GM18858 (cell line): Measurements from ENCODE around the gene MYO5C.

ENCODE experiments used
- ATAC-seq: cut with Tn5 transposase; IDR thresholded peaks from one replicate; pipeline ENCODE4 v1.9.1; 2021; ENCODE audit not compliant: unreplicated experiment

The MYO5C gene

GRCh38 chr15:52295421-52296001, at the start of gene MYO5C:
MYO5C (minus strand) TSS chr15:52295804; CDS start chr15:52295636, 168 bp downstream.
- no peak for ATAC-seq

- ATAC-seq = no peak
Measured at GRCh38 chr15:52344592-52344991, 49.0 kb upstream of the MYO5C start.

GRCh38 chr15:52343831-52344230, 48.2 kb upstream of the MYO5C start:
- no peak for ATAC-seq

- ATAC-seq = no peak
Measured at GRCh38 chr15:52340093-52340492, 44.5 kb upstream of the MYO5C start.

- ATAC-seq = no peak
Measured at GRCh38 chr15:52338891-52339290, 43.3 kb upstream of the MYO5C start.

GRCh38 chr15:52338058-52338457, 42.5 kb upstream of the MYO5C start:
- ATAC-seq = no peak

- no peak for ATAC-seq
Measured at GRCh38 chr15:52337198-52337853, 41.7 kb upstream of the MYO5C start.

GRCh38 chr15:52336529-52336928, 40.9 kb upstream of the MYO5C start:
- ATAC-seq = no peak

- no peak for ATAC-seq
Measured at GRCh38 chr15:52334491-52335160, 39.0 kb upstream of the MYO5C start.

- ATAC-seq = peak; percentile 82
Measured at GRCh38 chr15:52331490-52332240, 36.1 kb upstream of the MYO5C start.

- no peak for ATAC-seq
Measured at GRCh38 chr15:52329987-52330386, 34.4 kb upstream of the MYO5C start.

GRCh38 chr15:52329150-52329549, 33.5 kb upstream of the MYO5C start:
- no peak for ATAC-seq

GRCh38 chr15:52328680-52329079, 33.1 kb upstream of the MYO5C start:
- no peak for ATAC-seq

- no peak for ATAC-seq
Measured at GRCh38 chr15:52326756-52327155, 31.2 kb upstream of the MYO5C start.

- no peak for ATAC-seq
Measured at GRCh38 chr15:52324109-52324508, 28.5 kb upstream of the MYO5C start.

GRCh38 chr15:52318729-52319500, 23.3 kb upstream of the MYO5C start:
- ATAC-seq = no peak

GRCh38 chr15:52317688-52318087, 22.1 kb upstream of the MYO5C start:
- no peak for ATAC-seq

- no peak for ATAC-seq
Measured at GRCh38 chr15:52317022-52317421, 21.4 kb upstream of the MYO5C start.

GRCh38 chr15:52309154-52309548, 13.5 kb upstream of the MYO5C start:
- peak; percentile 78 for ATAC-seq

GRCh38 chr15:52308446-52309153, 13.0 kb upstream of the MYO5C start:
- ATAC-seq = peak; percentile 44
